Measurements from ENCODE around the gene SLC39A11. TPM values are rescaled to one million over a fixed set of nuclear protein-coding genes. Genes with fewer than 3 reads are reported as not detected.
"Not testable (repeated sequence)": the region's sequence is repeated elsewhere in the genome, so short reads cannot be mapped to it uniquely, and the experiment has no call there.

The SLC39A11 gene
- total RNA-seq, 1 donor from 2014 or later: 9.4 TPM

GRCh38 chr17:72924196-72924595 lies 168.3 kb downstream of the SLC39A11 start:
- no peak for DNase-seq (ENCODE audit: low read depth)

- DNase-seq (ENCODE audit: low read depth): no peak
Measured at GRCh38 chr17:72922219-72922618, 170.3 kb downstream of the SLC39A11 start.

- DNase-seq (ENCODE audit: low read depth): no peak
Measured at GRCh38 chr17:72921347-72922054, 171.0 kb downstream of the SLC39A11 start.

- DNase-seq (ENCODE audit: low read depth): no peak
Measured at GRCh38 chr17:72920513-72920912, 172.0 kb downstream of the SLC39A11 start.

- DNase-seq (ENCODE audit: low read depth): peak; percentile 61
Measured at GRCh38 chr17:72916991-72917390, 175.5 kb downstream of the SLC39A11 start.

GRCh38 chr17:72915625-72916081 lies 176.8 kb downstream of the SLC39A11 start:
- DNase-seq (ENCODE audit: low read depth): no peak

- no peak for DNase-seq (ENCODE audit: low read depth)
Measured at GRCh38 chr17:72913142-72913682, 179.3 kb downstream of the SLC39A11 start.

GRCh38 chr17:72906306-72906705 lies 186.2 kb downstream of the SLC39A11 start:
- DNase-seq (ENCODE audit: low read depth): peak; percentile 20

GRCh38 chr17:72903522-72903921 lies 189.0 kb downstream of the SLC39A11 start:
- DNase-seq (ENCODE audit: low read depth): no peak

GRCh38 chr17:72901657-72902056 lies 190.8 kb downstream of the SLC39A11 start:
- DNase-seq (ENCODE audit: low read depth): no peak

- DNase-seq (ENCODE audit: low read depth): no peak
Measured at GRCh38 chr17:72901083-72901482, 191.4 kb downstream of the SLC39A11 start.

GRCh38 chr17:72900654-72900971 lies 191.9 kb downstream of the SLC39A11 start:
- no peak for DNase-seq (ENCODE audit: low read depth)

- DNase-seq (ENCODE audit: low read depth): no peak
Measured at GRCh38 chr17:72898725-72899124, 193.8 kb downstream of the SLC39A11 start.

- DNase-seq (ENCODE audit: low read depth): not testable (repeated sequence)
Measured at GRCh38 chr17:72896288-72896687, 196.2 kb downstream of the SLC39A11 start.

- DNase-seq (ENCODE audit: low read depth): no peak
Measured at GRCh38 chr17:72891627-72892026, 200.9 kb downstream of the SLC39A11 start.

GRCh38 chr17:72890711-72891110 lies 201.8 kb downstream of the SLC39A11 start:
- no peak for DNase-seq (ENCODE audit: low read depth)

GRCh38 chr17:72887917-72888316 lies 204.6 kb downstream of the SLC39A11 start:
- DNase-seq (ENCODE audit: low read depth): no peak

- DNase-seq (ENCODE audit: low read depth): no peak
Measured at GRCh38 chr17:72887322-72887721, 205.2 kb downstream of the SLC39A11 start.

- DNase-seq (ENCODE audit: low read depth): no peak
Measured at GRCh38 chr17:72886622-72887021, 205.9 kb downstream of the SLC39A11 start.

GRCh38 chr17:72884066-72884465 lies 208.4 kb downstream of the SLC39A11 start:
- no peak for DNase-seq (ENCODE audit: low read depth)

- DNase-seq (ENCODE audit: low read depth): no peak
Measured at GRCh38 chr17:72883351-72883750, 209.1 kb downstream of the SLC39A11 start.

- no peak for DNase-seq (ENCODE audit: low read depth)
Measured at GRCh38 chr17:72882426-72882825, 210.1 kb downstream of the SLC39A11 start.

GRCh38 chr17:72879877-72880276 lies 212.6 kb downstream of the SLC39A11 start:
- no peak for DNase-seq (ENCODE audit: low read depth)
